Fibroblast of villous mesenchyme (primary cell): Measurements from ENCODE around the gene CEP104. TPM values are rescaled to one million over a fixed set of nuclear protein-coding genes. Genes with fewer than 3 reads are reported as not detected.

Experiments
- DNase-seq: peaks from one replicate; pipeline ENCODE4 v3.0.0-alpha.2; 2010; ENCODE audit warnings: low read depth
- H3K4me3 ChIP-seq: 2 replicates; pipeline ENCODE4 v1.5.1; 2011; ENCODE audit warnings: low read depth, mild to moderate bottlenecking, low read length
- CTCF ChIP-seq: IDR thresholded peaks from 2 replicates; pipeline ENCODE4 v1.5.1; 2012; ENCODE audit warnings: low read depth, mild to moderate bottlenecking, low read length; ENCODE audit not compliant: insufficient read depth
- total RNA-seq: library from RNA; depleted of rRNA; stranded (reverse); fragments of >200 nt; gene quantifications from 2 replicates; pipeline ENCODE4 v1.2.3, GENCODE V29; 2012

The CEP104 gene
- total RNA-seq, 1 donor, result 28.1 TPM

GRCh38 chr1:3886106-3886670 lies 29.2 kb upstream of the CEP104 start:
- no peak overlapping the region for H3K4me3 ChIP-seq
- no peak for TF ChIP-seq CTCF
- DNase-seq, result no peak

- DNase-seq, result no peak
- TF ChIP-seq CTCF, result no peak
- no peak overlapping the region for H3K4me3 ChIP-seq
Observed at GRCh38 chr1:3885611-3886010, 28.6 kb upstream of the CEP104 start.

- DNase-seq, result no peak
- no peak overlapping the region for H3K4me3 ChIP-seq
- no peak for TF ChIP-seq CTCF
Observed at GRCh38 chr1:3884966-3885365, 28.0 kb upstream of the CEP104 start.

GRCh38 chr1:3883194-3883925 lies 26.3 kb upstream of the CEP104 start:
- no peak for DNase-seq
- H3K4me3 ChIP-seq, result no peak overlapping the region
- TF ChIP-seq CTCF, result no peak

GRCh38 chr1:3881193-3881480 lies 24.1 kb upstream of the CEP104 start:
- H3K4me3 ChIP-seq, result no peak overlapping the region
- no peak for DNase-seq
- no peak for TF ChIP-seq CTCF

- no peak for DNase-seq
- TF ChIP-seq CTCF, result no peak
- no peak overlapping the region for H3K4me3 ChIP-seq
Observed at GRCh38 chr1:3880429-3881192, 23.6 kb upstream of the CEP104 start.
